Effector memory CD8-positive, alpha-beta T cell (primary cell): Measurements from ENCODE around the gene C10orf95.

Experiments
- ATAC-seq: fragments of 150-1000 bp; cut with Tn5 transposase; replicated peaks from 2 replicates; pipeline ENCODE4 v1.10.0; 2021; ENCODE audit warnings: mild to moderate bottlenecking, moderate library complexity
- DNase-seq, 3 experiments: peaks; one replicate each; pipeline ENCODE4 v3.0.0; 2021
- H3K27ac Mint-ChIP-seq, 2 donors: one replicate each; pipeline ENCODE4 v1.8.0; 2022; ENCODE audit warnings: mild to moderate bottlenecking in 2 of 2, mixed read lengths in 2 of 2, moderate library complexity in 2 of 2
- H3K27me3 Mint-ChIP-seq, 2 donors: one replicate each; pipeline ENCODE4 v1.8.0; 2022; ENCODE audit warnings: mixed read lengths in 2 of 2
- H3K36me3 Mint-ChIP-seq: one replicate; pipeline ENCODE4 v1.8.0; 2022; ENCODE audit warnings: mild to moderate bottlenecking, moderate library complexity, mixed read lengths; ENCODE audit not compliant: insufficient read depth
- H3K4me1 Mint-ChIP-seq, 2 donors: one replicate each; pipeline ENCODE4 v1.8.0; 2022; ENCODE audit warnings: low read depth in 2 of 2, mixed read lengths in 2 of 2
- H3K4me3 Mint-ChIP-seq, 2 donors: one replicate each; pipeline ENCODE4 v1.8.0; 2022; ENCODE audit warnings: mild to moderate bottlenecking in 2 of 2, mixed read lengths in 2 of 2, moderate library complexity in 2 of 2
- H3K9me3 Mint-ChIP-seq, 2 donors: one replicate each; pipeline ENCODE4 v1.8.0; 2022; ENCODE audit warnings: mixed read lengths in 2 of 2

C10orf95 gene

GRCh38 chr10:102436312-102436711, 15.0 kb downstream of the C10orf95 start:
- H3K36me3 Mint-ChIP-seq: peaks cover 11% of the 10 kb centered on the region
- no peaks in the 10 kb centered on the region for H3K27me3 Mint-ChIP-seq
- DNase-seq: no peak
- H3K4me3 Mint-ChIP-seq: peak overlapping the region; percentile 76 to 93
- ATAC-seq: no peak
- H3K9me3 Mint-ChIP-seq: no peaks in the 10 kb centered on the region
- peaks cover 30 to 32% of the 10 kb centered on the region in 2 donors for H3K4me1 Mint-ChIP-seq
- H3K27ac Mint-ChIP-seq: peak overlapping the region; percentile 35 to 88

GRCh38 chr10:102435529-102436233, 15.7 kb downstream of the C10orf95 start:
- peak overlapping the region; percentile 72 to 88 for H3K27ac Mint-ChIP-seq
- peak overlapping the region; percentile 76 to 93 for H3K4me3 Mint-ChIP-seq
- H3K4me1 Mint-ChIP-seq: peaks cover 30 to 32% of the 10 kb centered on the region in 2 donors
- ATAC-seq: no peak
- H3K9me3 Mint-ChIP-seq: no peaks in the 10 kb centered on the region
- no peaks in the 10 kb centered on the region for H3K27me3 Mint-ChIP-seq
- H3K36me3 Mint-ChIP-seq: peaks cover 11% of the 10 kb centered on the region
- no peak for DNase-seq

DNA sequence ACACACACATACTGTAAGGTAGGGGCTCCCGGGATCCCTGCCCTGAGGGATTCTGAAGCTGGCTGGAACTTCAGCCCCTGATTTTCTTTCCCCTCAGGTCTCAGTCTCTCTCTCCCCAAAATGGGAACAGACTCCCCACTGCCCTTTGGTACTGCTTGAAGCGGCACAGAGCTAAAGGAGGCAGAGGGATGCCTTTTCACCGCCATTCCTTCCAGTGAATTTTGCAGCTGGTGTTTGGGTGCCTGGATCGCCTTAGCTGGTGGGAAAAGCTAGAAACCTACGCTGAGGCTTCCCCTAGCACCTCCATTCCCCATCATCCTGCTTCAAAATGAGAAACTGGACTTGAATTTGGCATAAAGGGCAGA, 16.2 kb downstream of the C10orf95 start:
- H3K27me3 Mint-ChIP-seq: no peaks in the 10 kb centered on the region
- no peak for ATAC-seq

DNA sequence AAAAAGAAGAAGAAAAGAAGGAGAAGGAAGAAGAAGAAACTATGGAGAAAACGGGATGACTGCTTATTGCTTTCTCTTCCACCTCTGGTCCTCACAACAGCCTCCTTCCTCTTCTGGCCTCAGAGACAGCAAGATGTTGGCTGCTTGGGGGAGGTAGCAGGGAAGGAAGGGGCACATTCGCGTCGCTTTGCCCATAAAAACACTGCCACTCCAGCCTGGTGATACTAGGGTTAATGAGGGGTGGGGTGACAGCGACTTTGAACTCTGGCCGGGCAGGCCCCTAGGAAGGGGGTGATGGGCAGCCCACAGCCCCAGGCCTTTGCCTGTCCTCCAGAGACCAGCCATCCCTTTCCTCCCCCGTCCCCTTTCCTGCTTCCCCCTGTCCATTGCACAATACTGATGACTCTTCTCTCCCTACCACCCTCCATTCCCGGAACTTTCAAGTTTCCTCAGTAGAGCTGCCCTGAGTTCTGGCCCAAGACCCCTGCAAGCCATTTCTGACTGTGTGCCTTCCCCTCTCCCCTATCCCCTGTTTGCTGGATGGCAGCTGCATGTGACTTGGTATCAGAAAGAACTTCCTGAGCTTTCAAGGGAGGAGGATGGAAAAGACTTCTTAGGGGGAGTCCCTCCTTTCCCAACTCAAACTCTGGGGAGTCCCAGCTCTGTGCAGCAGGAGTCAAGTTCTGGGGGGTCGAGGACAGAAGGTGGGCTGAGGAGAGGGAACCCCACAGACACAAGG, 16.8 kb downstream of the C10orf95 start:
- Mint-ChIP-seq H3K4me3 (peak overlapping the region; percentile 76 to 93), H3K27ac (peak overlapping the region; percentile 72 to 88), H3K36me3 (peaks cover 11% of the 10 kb centered on the region), H3K27me3 (no peaks in the 10 kb centered on the region), H3K4me1 (peaks cover 30 to 32% of the 10 kb centered on the region in 2 donors), H3K9me3 (no peaks in the 10 kb centered on the region)
- no peak for DNase-seq
- ATAC-seq: no peak

More for the DNA sequence above, 16.2 kb downstream of the C10orf95 start:
- H3K27ac Mint-ChIP-seq: peak overlapping the region; percentile 72 to 88
- H3K9me3 Mint-ChIP-seq: no peaks in the 10 kb centered on the region
- H3K36me3 Mint-ChIP-seq: peaks cover 11% of the 10 kb centered on the region
- peaks cover 30 to 32% of the 10 kb centered on the region in 2 donors for H3K4me1 Mint-ChIP-seq
- DNase-seq: no peak
- peak overlapping the region; percentile 76 to 93 for H3K4me3 Mint-ChIP-seq

DNA sequence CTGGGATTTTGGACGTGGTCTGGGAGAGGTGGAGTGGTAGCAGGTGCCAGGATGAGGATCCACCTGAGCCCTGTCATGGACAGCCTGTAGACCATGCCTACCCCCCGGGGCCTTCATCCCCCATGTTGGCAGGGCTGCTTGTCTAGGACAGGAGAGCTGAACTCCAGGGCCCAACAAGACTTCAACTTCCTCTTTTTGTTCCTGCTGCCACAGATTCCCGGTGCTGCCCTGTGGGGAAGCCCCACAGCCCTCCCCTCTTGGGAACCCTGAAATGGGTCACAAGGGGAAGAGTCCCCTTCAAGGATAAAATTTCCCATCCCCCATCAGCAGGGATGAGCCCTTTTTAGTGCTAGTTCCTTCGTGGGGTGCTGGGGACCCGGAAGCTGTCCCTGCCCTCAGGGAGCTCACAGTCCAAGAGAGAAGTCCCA, 17.7 kb downstream of the C10orf95 start:
- peaks cover 30 to 32% of the 10 kb centered on the region in 2 donors for H3K4me1 Mint-ChIP-seq
- no peak for DNase-seq
- no peak for ATAC-seq
- H3K27me3 Mint-ChIP-seq: no peaks in the 10 kb centered on the region
- H3K27ac Mint-ChIP-seq: peak overlapping the region; percentile 89 to 96
- H3K4me3 Mint-ChIP-seq: peak overlapping the region; percentile 91 to 93
- no peaks in the 10 kb centered on the region for H3K9me3 Mint-ChIP-seq
- peaks cover 15% of the 10 kb centered on the region for H3K36me3 Mint-ChIP-seq

DNA sequence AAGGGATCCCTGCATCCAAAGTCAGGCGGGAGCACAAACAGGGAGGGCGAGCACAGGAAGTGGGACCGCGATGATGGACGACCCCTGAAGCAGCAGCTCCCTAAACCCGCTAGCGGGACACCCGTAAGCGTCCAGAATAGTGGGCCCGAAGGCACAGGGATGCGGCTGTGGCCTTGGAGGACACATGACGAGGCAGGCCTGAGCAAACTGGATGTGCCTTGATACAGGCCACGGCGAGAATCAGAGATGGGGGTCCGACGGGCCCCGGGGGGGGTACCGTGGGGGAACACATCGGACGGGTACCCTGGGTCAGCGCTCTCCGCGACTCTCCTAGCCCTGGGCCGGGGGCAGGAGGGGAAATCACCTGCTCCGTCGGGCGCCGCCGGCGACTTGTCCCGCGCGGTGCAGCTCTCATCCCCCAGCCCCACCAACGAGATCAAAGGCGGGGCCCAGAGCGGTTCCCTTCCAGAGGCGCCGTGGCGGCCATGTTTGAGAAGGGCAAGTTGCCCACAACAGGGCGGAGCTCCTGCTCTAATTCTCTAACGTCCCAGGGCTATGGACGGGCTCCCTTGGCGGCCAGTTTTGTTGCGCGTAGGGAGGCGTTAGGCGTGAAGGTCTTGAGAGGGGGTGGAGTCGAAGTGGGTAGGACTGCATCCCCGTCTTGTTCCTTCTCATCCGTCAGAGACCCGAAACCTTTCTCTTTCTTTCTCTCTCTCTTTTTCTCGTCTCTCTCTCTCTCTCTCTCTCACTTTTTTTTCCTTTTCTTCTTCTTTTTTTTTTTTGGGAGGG, 19.0 kb downstream of the C10orf95 start, which contains the start of gene CUEDC2:
Gene CUEDC2 (minus strand): TSS at position 413 of the 789 bp plus-strand sequence. CDS start 7,386 bp downstream, outside the sequence.
- H3K4me1 Mint-ChIP-seq: peaks cover 30% of the 10 kb centered on the region in 2 donors
- ATAC-seq: peak; percentile 96
- peak; percentile 94 to 97 (median 96) for DNase-seq
- peak within 1 kb of the TSS; percentile 91 to 93 for H3K4me3 Mint-ChIP-seq
- peak within 1 kb of the TSS; percentile 89 to 96 for H3K27ac Mint-ChIP-seq
- peaks cover 15% of the 10 kb centered on the region for H3K36me3 Mint-ChIP-seq
- H3K9me3 Mint-ChIP-seq: no peaks in the 10 kb centered on the region
- H3K27me3 Mint-ChIP-seq: no peaks in the 10 kb centered on the region

DNA sequence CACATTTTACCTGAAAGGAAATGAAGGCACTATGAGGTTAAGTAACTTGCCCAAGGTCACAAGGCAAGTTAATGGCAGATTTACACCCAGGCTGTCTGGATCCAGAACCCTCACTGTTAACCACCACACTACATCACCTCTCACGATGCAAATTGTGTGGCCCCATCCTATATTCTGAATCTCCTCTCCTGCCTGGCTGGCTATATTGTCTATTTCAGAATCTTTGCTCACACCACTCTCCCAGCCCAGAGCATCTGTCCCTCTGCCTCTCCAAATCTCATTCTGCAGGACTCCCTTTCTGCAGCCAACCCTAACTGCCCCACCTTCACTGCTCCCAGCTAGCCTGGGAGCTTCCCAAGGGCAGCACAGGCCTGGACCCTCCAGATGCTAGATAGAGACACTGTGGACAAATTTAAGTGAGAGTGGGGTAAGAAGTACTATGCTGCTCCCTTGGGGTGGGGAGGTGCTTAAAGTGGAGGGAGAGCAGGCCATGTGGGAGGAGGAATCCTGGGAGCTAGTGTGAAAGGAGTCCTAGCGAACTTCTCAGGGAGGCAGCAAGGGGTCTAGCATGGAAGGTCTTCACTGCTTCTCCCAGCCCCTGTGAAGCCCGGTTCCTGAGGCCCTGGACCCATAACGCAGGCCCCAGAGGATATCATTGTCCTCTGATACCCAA, 19.8 kb downstream of the C10orf95 start:
- no peaks in the 10 kb centered on the region for H3K27me3 Mint-ChIP-seq
- no peaks in the 10 kb centered on the region for H3K9me3 Mint-ChIP-seq
- ATAC-seq: no peak
- peak overlapping the region; percentile 91 to 93 for H3K4me3 Mint-ChIP-seq
- DNase-seq: no peak
- peaks cover 15% of the 10 kb centered on the region for H3K36me3 Mint-ChIP-seq
- peaks cover 29 to 30% of the 10 kb centered on the region in 2 donors for H3K4me1 Mint-ChIP-seq
- peak overlapping the region; percentile 89 to 96 for H3K27ac Mint-ChIP-seq

- no peaks in the 10 kb centered on the region for H3K9me3 Mint-ChIP-seq
- no peak for DNase-seq
- H3K27me3 Mint-ChIP-seq: no peaks in the 10 kb centered on the region
- no peak overlapping the region for H3K27ac Mint-ChIP-seq
- H3K4me3 Mint-ChIP-seq: no peak overlapping the region
- no peak for ATAC-seq
- H3K4me1 Mint-ChIP-seq: peaks cover 21 to 25% of the 10 kb centered on the region in 2 donors
- H3K36me3 Mint-ChIP-seq: peaks cover 15% of the 10 kb centered on the region
These were observed 21.9 kb downstream of the C10orf95 start for GRCh38 chr10:102429468-102429867.

DNA sequence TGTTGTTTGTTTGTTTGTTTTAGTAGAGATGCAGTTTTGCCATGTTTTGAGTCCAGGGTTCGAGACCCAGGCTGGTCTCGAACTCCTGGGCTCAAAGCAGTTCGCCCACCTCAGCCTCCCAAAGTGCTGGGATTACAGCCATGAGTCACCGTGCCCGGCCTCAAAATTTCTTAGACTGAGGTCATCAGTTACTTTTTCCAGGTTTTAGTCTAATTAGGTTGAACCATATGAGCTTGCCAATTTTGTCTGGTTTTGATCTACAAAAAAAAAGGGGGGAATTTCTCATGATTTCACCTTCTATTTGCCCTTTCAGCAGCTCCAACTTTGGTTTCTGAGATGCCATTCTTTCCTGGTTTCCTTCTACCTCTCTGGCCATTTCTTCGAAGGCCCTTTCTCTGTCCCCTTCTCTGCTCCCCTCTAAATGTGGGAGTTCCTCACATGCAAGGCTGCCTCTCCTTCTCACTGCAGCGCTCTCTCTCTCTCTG, 24.5 kb downstream of the C10orf95 start:
- peaks cover 16% of the 10 kb centered on the region for H3K36me3 Mint-ChIP-seq
- no peak for ATAC-seq
- H3K4me3 Mint-ChIP-seq: no peak overlapping the region
- H3K27me3 Mint-ChIP-seq: no peaks in the 10 kb centered on the region
- no peak for DNase-seq
- peaks cover 17 to 18% of the 10 kb centered on the region in 2 donors for H3K4me1 Mint-ChIP-seq
- H3K9me3 Mint-ChIP-seq: no peaks in the 10 kb centered on the region
- H3K27ac Mint-ChIP-seq: no peak overlapping the region

DNA sequence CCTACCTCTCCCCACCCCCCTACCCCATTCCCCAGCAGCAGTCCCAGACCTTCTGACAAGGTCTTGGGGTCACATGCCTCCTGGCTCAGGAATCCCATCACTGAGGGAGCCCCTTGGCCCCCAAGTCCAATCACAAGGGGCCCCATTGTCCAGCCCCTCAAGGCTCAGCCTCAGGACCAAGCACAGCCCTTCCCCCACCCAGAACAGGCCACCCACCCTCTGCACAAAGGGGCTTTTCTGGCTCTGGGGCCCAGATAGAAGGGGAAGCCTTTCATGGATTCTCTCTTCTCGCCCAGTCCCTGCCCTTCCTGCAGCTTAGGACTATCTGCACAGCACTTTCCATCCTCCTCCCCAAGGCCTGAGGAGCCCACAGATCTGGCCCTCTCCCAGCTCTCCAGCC, 25.9 kb downstream of the C10orf95 start:
- Mint-ChIP-seq H3K27ac (peak overlapping the region in 1 of 2 donors; percentile 79), H3K27me3 (no peaks in the 10 kb centered on the region), H3K9me3 (no peaks in the 10 kb centered on the region), H3K4me3 (no peak overlapping the region), H3K4me1 (peaks cover 18% of the 10 kb centered on the region in 2 donors), H3K36me3 (peaks cover 27% of the 10 kb centered on the region)
- ATAC-seq (no peak), DNase-seq (no peak)

- H3K27ac Mint-ChIP-seq: no peak overlapping the region
- H3K4me3 Mint-ChIP-seq: no peak overlapping the region
These were observed 26.4 kb downstream of the C10orf95 start for GRCh38 chr10:102424916-102425315.

DNA sequence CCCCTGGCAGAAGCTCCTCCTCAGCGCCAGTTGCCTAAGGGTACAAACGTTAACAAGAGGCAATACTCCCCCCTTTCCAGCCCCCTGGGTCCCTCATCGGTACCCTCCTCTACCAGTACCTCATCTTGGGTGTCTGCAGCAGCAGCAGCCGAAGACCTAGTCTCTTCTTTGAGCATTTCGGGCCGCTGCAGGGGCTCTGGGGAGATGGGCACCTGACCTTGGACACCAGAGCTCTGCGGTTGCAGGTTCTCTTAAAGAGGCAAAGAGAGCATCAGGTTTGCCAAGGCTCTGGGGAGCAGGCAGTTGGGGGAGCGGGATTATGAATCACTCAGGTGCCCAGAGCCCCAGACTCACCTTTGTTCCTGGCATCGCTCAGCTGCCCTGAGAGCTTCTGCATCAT, 27.2 kb downstream of the C10orf95 start:
- Mint-ChIP-seq H3K27ac (no peak overlapping the region), H3K4me1 (peaks cover 27 to 31% of the 10 kb centered on the region in 2 donors), H3K36me3 (peaks cover 30% of the 10 kb centered on the region), H3K4me3 (no peak overlapping the region), H3K9me3 (no peaks in the 10 kb centered on the region), H3K27me3 (no peaks in the 10 kb centered on the region)
- DNase-seq (no peak), ATAC-seq (no peak)

More at GRCh38 chr10:102424916-102425315, 26.4 kb downstream of the C10orf95 start:
- Mint-ChIP-seq H3K27me3 (no peaks in the 10 kb centered on the region), H3K36me3 (peaks cover 32% of the 10 kb centered on the region), H3K9me3 (no peaks in the 10 kb centered on the region), H3K4me1 (peaks cover 23 to 24% of the 10 kb centered on the region in 2 donors)
- DNase-seq (no peak), ATAC-seq (no peak)
